Thyroid gland (tissue), 4 donors: ENCODE measurements around the gene VRK3. TPM values are rescaled to one million over a fixed set of nuclear protein-coding genes. Genes with fewer than 3 reads are reported as not detected.
"Not testable (repeated sequence)": the region's sequence is repeated elsewhere in the genome, so short reads cannot be mapped to it uniquely, and the experiment has no call there.

Experiments used
- DNase-seq, 2 donors: peaks; one replicate each; pipeline ENCODE4 v3.0.0-alpha.2; 2019
- H3K27ac ChIP-seq, 3 donors: fragments of 200-600 bp; sonication (generic); 1 replicate in 2 of 3; 2 replicates in 1 of 3; pipeline ENCODE4 v1.5.1; 2016 to 2019; ENCODE audit warnings: mild to moderate bottlenecking in 1 of 3, moderate library complexity in 1 of 3
- H3K27me3 ChIP-seq: fragments of 200-600 bp; sonication (generic); one replicate; pipeline ENCODE4 v1.5.1; 2019
- H3K36me3 ChIP-seq, 2 donors: fragments of 200-600 bp; sonication (generic); one replicate each; pipeline ENCODE4 v1.5.1; 2016 to 2019
- H3K4me1 ChIP-seq, 2 donors: fragments of 200-600 bp; sonication (generic); one replicate each; pipeline ENCODE4 v1.5.1; 2017 to 2019
- H3K4me3 ChIP-seq, 3 donors: fragments of 200-600 bp; sonication (generic); replicated peaks in 1 of 3; 1 replicate in 2 of 3; 2 replicates in 1 of 3; pipeline ENCODE4 v1.5.1; 2016; ENCODE audit warnings: mild to moderate bottlenecking in 1 of 3
- H3K9me3 ChIP-seq: fragments of 200-600 bp; sonication (generic); one replicate; pipeline ENCODE4 v1.5.1; 2017
- POLR2A ChIP-seq, 2 donors: fragments of 450-650 bp; IDR thresholded peaks; one replicate each; pipeline ENCODE4 v1.6.1; 2017; ENCODE audit warnings: antibody characterized with exemption in 2 of 2, mild to moderate bottlenecking in 2 of 2, moderate library complexity in 1 of 2
- WGBS, 2 donors: methylation state at CpG; one replicate each; pipeline ENCODE4 v1.1.5; 2017; 5-methylcytosine and 5-hydroxymethylcytosine counted together
- intact Hi-C: fragments of 100-400 bp; cut with DNase I; formaldehyde crosslinking; loops from one replicate; pipeline ENCODE4 v1.15.1; 2023
- total RNA-seq, 4 donors: library from RNA; depleted of rRNA; stranded (reverse); fragments of >200 nt; gene quantifications; one replicate each; pipeline ENCODE4 v1.2.3, GENCODE V29; 2016
- TF ChIP-seq, protein P1 (sequence below), 6 experiments: fragments of 200-600 bp in 3 of 6; fragments of 450-650 bp in 3 of 6; sonication (generic) in 3 of 6; IDR thresholded peaks; one replicate each; pipeline ENCODE4 v1.5.1; 2016 to 2019; ENCODE audit warnings: antibody characterized with exemption in 6 of 6, mild to moderate bottlenecking in 2 of 6, inconsistent platforms in 1 of 6, moderate library complexity in 1 of 6

VRK3 gene, protein sequence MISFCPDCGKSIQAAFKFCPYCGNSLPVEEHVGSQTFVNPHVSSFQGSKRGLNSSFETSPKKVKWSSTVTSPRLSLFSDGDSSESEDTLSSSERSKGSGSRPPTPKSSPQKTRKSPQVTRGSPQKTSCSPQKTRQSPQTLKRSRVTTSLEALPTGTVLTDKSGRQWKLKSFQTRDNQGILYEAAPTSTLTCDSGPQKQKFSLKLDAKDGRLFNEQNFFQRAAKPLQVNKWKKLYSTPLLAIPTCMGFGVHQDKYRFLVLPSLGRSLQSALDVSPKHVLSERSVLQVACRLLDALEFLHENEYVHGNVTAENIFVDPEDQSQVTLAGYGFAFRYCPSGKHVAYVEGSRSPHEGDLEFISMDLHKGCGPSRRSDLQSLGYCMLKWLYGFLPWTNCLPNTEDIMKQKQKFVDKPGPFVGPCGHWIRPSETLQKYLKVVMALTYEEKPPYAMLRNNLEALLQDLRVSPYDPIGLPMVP
- total RNA-seq: 10 to 100 TPM; 34.7 to 52.1 (median 46.8) TPM

- Histone ChIP-seq H3K36me3 (peaks cover 0 to 2% of the 10 kb centered on the region in 2 donors), H3K27ac (peak within 1 kb of the TSS; percentile 78 to 86 (median 82)), H3K27me3 (no peaks in the 10 kb centered on the region), H3K9me3 (no peaks in the 10 kb centered on the region), H3K4me3 (peak within 1 kb of the TSS; percentile 64 to 92 (median 79)), H3K4me1 (peaks cover 20 to 22% of the 10 kb centered on the region in 2 donors)
- TF ChIP-seq, protein P1, sequence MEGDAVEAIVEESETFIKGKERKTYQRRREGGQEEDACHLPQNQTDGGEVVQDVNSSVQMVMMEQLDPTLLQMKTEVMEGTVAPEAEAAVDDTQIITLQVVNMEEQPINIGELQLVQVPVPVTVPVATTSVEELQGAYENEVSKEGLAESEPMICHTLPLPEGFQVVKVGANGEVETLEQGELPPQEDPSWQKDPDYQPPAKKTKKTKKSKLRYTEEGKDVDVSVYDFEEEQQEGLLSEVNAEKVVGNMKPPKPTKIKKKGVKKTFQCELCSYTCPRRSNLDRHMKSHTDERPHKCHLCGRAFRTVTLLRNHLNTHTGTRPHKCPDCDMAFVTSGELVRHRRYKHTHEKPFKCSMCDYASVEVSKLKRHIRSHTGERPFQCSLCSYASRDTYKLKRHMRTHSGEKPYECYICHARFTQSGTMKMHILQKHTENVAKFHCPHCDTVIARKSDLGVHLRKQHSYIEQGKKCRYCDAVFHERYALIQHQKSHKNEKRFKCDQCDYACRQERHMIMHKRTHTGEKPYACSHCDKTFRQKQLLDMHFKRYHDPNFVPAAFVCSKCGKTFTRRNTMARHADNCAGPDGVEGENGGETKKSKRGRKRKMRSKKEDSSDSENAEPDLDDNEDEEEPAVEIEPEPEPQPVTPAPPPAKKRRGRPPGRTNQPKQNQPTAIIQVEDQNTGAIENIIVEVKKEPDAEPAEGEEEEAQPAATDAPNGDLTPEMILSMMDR (IDR thresholded peaks at IDR 0.05): no peak
- TF ChIP-seq POLR2A (IDR thresholded peaks at IDR 0.05): peak in 1 of 2 donors; percentile 74
- DNase-seq: peak; percentile 99
- intact Hi-C loops: no loop called here
- WGBS, 2 donors: 0% methylated on average over 17 of the region's 59 CpGs
These were observed at the start of gene VRK3 for GRCh38 chr19:50025022-50025793. Gene VRK3 (minus strand): TSS chr19:50025372. CDS start chr19:50016162, 9,210 bp downstream.

DNA sequence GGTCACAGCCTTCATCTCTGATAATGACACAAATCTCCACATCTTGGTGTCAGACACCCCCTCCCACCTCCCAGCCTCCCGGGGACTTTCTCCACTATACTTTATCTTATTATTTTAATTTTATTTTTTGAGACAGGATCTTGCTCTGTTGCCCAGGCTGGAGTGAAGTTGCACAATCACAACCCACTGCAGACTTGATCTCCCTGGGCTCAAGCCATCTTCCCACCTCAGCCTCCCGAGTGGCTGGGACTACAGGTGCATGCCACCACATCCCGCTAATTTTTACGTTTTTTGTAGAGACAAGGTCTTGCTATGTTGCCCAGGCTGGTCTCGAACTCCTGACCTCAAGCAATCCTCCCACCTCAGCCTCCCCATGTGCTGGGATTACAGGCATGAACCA is 43.2 kb upstream of the VRK3 start:
- H3K9me3 ChIP-seq, H3K36me3 ChIP-seq, H3K4me1 ChIP-seq, H3K27ac ChIP-seq, H3K4me3 ChIP-seq, intact Hi-C loops, DNase-seq, H3K27me3 ChIP-seq: not testable (repeated sequence)
- 86 to 93% methylated on average over 5 of the region's 5 CpGs for WGBS, 2 donors

DNA sequence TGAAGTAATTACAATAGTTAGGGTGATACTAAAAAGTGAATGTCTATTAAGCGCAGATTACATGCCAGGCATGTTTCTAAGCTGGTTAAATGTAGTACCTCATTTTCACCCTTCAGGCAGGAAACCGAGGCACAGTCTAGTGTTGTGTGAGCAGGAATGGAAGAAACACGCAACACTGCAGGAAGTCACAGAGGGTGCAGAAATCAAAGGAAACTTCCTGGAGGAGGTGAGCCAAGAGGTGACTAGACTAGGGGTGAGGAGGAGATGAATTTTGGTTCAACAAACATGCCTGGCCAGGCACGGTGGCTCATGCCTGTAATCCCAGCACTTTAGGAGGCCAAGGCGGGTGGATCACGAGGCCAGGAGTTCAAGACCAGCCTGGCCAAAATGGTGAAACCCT is 42.4 kb upstream of the VRK3 start:
- H3K27ac ChIP-seq: no peak overlapping the region
- no peak for DNase-seq
- no peaks in the 10 kb centered on the region for H3K27me3 ChIP-seq
- H3K4me3 ChIP-seq: no peak overlapping the region
- TF ChIP-seq POLR2A (IDR thresholded peaks at IDR 0.05): no peak
- TF ChIP-seq, protein P1 (IDR thresholded peaks at IDR 0.05): no peak
- 80 to 81% methylated on average over 6 of the region's 6 CpGs for WGBS, 2 donors
- no peaks in the 10 kb centered on the region for H3K36me3 ChIP-seq
- H3K9me3 ChIP-seq: no peaks in the 10 kb centered on the region
- H3K4me1 ChIP-seq: no peaks in the 10 kb centered on the region
- intact Hi-C loops: no loop called here

DNA sequence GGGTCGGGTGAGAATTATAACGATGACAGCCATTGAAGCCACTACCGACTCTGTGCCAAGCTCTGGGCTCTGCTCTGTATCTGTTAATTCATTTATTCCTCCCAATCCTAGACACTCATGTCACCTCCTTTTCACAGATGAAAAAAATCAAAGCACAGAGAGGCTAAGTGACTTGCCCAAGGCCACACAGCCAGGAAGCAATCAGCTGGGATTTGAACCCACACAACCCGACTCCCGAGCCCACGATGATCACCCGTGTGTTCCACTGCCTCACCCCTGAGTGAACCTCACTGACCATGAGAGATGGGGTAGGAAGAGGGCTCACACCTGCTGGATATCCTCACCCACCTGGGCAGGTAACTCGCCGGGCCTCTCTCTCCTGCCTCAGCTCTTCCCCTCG is 40.8 kb upstream of the VRK3 start:
- Histone ChIP-seq H3K27ac (no peak overlapping the region), H3K9me3 (no peaks in the 10 kb centered on the region), H3K27me3 (no peaks in the 10 kb centered on the region), H3K4me3 (no peak overlapping the region), H3K4me1 (no peaks in the 10 kb centered on the region), H3K36me3 (no peaks in the 10 kb centered on the region)
- 75 to 91% methylated on average over 10 of the region's 10 CpGs for WGBS, 2 donors
- no peak for DNase-seq
- TF ChIP-seq, protein P1 (IDR thresholded peaks at IDR 0.05): no peak
- TF ChIP-seq POLR2A (IDR thresholded peaks at IDR 0.05): no peak
- intact Hi-C loops: no loop called here

DNA sequence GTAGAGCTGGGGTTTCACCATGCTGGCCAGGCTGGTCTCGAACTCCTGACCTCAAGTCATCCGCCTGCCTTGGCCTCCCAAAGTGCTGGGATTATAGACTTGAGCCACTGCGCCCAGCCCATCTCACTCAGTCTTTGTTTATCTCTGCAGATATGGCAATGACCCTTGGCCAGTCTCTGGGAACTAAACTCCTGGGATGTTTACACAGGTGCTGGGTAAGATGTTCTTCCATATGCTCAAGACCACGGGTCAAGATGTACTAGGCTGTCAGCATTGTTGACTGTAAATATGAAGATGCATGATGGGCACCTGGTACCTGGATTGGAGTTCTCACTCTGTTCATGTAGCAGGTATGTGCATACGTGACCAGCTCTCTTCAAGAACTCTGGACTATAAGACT is 36.5 kb upstream of the VRK3 start:
- no peaks in the 10 kb centered on the region for H3K36me3 ChIP-seq
- WGBS, 2 donors: 68 to 83% methylated on average over 5 of the region's 5 CpGs
- no peak overlapping the region for H3K27ac ChIP-seq
- intact Hi-C loops: no loop called here
- H3K4me1 ChIP-seq: no peaks in the 10 kb centered on the region
- TF ChIP-seq, protein P1 (IDR thresholded peaks at IDR 0.05): no peak
- TF ChIP-seq POLR2A (IDR thresholded peaks at IDR 0.05): no peak
- H3K27me3 ChIP-seq: no peaks in the 10 kb centered on the region
- no peaks in the 10 kb centered on the region for H3K9me3 ChIP-seq
- H3K4me3 ChIP-seq: no peak overlapping the region
- DNase-seq: no peak
